ENCODE data around the gene TTYH1. TPM values are rescaled to one million over a fixed set of nuclear protein-coding genes. Genes with fewer than 3 reads are reported as not detected.

The TTYH1 gene
- total and polyA plus RNA-seq, 2 experiments from 2014 or later = 7.0 to 11.0 TPM

DNA sequence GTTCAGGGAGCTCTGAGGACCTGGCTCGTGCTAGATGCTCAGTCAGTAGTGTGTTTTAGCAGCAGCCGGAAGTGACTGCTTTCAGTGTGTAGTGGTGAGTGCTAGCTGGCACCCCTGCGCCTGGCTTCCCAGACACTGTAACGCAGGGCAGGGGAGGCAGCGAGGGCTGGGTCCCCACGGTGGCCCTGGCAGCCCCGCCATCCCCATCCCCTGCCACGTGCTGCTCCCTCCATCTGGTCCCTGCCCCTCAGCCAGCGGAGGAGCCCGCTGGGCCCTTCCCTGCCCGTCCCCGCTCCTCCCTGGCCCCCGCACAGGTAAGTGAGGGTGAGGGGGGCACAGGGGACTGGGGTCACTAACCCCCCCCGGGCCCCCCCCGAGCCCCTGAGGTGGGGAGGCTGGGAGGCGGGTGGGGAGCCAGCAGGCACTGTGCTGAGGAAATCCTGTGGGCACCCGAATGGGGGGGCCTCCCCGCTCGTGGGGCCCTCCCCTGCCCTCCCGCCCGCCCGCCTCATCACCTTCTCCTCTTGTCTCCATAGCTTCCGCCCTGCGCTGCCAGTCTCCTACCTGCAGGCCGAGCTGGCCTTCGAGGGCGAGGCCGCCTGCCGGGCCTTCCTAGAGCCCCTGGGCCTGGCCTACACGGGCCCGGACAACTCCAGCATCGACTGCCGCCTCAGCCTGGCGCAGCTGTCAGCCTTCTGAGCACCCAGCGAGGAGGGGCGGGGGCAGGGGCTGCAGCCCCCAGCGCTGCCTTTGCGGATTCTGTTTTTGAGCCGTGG, 45.2 kb downstream of the TTYH1 start:
- Histone ChIP-seq H3K36me3 (replicated peaks; ENCODE audit: insufficient read depth, low read depth) (no peaks in the 10 kb centered on the region), H3K9me2 (replicated peaks; ENCODE audit: insufficient read depth) (no peaks in the 10 kb centered on the region), H3K27ac (no peak overlapping the region), H3K4me1 (ENCODE audit: insufficient read depth) (peaks cover 12% of the 10 kb centered on the region), H2AFZ (no peak overlapping the region), H3K79me2 (peaks cover 30% of the 10 kb centered on the region), H4K20me1 (ENCODE audit: insufficient read depth, poor library complexity, severe bottlenecking) (peaks cover 29% of the 10 kb centered on the region), H3K9me3 (ENCODE audit: low read depth) (no peaks in the 10 kb centered on the region), H3K27me3 (no peaks in the 10 kb centered on the region), H3K4me2 (no peak overlapping the region), H3K4me3 (no peak overlapping the region)
- WGBS (ENCODE audit: low lambda C conversion rate, missing lambda C conversion rate) = 94% methylated on average over 22 of the region's 39 CpGs
- TF ChIP-seq, protein P1, sequence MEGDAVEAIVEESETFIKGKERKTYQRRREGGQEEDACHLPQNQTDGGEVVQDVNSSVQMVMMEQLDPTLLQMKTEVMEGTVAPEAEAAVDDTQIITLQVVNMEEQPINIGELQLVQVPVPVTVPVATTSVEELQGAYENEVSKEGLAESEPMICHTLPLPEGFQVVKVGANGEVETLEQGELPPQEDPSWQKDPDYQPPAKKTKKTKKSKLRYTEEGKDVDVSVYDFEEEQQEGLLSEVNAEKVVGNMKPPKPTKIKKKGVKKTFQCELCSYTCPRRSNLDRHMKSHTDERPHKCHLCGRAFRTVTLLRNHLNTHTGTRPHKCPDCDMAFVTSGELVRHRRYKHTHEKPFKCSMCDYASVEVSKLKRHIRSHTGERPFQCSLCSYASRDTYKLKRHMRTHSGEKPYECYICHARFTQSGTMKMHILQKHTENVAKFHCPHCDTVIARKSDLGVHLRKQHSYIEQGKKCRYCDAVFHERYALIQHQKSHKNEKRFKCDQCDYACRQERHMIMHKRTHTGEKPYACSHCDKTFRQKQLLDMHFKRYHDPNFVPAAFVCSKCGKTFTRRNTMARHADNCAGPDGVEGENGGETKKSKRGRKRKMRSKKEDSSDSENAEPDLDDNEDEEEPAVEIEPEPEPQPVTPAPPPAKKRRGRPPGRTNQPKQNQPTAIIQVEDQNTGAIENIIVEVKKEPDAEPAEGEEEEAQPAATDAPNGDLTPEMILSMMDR (IDR thresholded peaks at IDR 0.05; ENCODE audit: poor library complexity) = no peak
- TF ChIP-seq EZH2 (IDR thresholded peaks at IDR 0.05; ENCODE audit: borderline replicate concordance) (no peak), EZH2phosphoT487 (IDR thresholded peaks at IDR 0.05; ENCODE audit: low read depth, severe bottlenecking, unreplicated experiment) (no peak)
- no peak for DNase-seq (ENCODE audit: low spot score)

DNA sequence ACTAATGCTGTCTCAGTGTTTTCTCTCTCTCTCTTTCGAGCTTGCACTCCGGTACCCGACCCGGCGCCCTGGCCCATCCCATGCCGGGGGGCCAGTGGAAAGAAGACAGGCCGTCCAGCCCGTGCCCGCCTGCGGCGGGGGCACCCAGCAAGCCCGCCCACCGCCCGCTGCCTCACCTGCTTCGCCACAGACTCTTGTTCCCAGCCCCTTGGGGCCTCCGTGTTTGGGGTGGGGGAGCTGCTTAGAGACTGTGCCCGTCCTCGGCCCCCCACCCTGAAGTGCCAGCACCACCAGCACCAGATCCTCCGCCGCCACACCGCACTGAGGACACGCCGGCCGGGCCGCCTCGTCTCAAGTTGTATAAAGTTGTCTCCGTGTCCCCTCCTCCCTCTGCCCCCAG, 45.9 kb downstream of the TTYH1 start:
- Histone ChIP-seq H3K9me2 (replicated peaks; ENCODE audit: insufficient read depth) (no peaks in the 10 kb centered on the region), H3K79me2 (peaks cover 29% of the 10 kb centered on the region), H3K36me3 (replicated peaks; ENCODE audit: insufficient read depth, low read depth) (no peaks in the 10 kb centered on the region), H3K4me3 (no peak overlapping the region), H4K20me1 (ENCODE audit: insufficient read depth, poor library complexity, severe bottlenecking) (peaks cover 29% of the 10 kb centered on the region), H3K4me2 (no peak overlapping the region), H2AFZ (no peak overlapping the region), H3K4me1 (ENCODE audit: insufficient read depth) (peaks cover 12% of the 10 kb centered on the region), H3K27me3 (no peaks in the 10 kb centered on the region), H3K9me3 (ENCODE audit: low read depth) (no peaks in the 10 kb centered on the region), H3K27ac (peak overlapping the region; percentile 88)
- 92% methylated on average over 13 of the region's 27 CpGs for WGBS (ENCODE audit: low lambda C conversion rate, missing lambda C conversion rate)
- DNase-seq (ENCODE audit: low spot score) = no peak
- TF ChIP-seq, protein P1 (IDR thresholded peaks at IDR 0.05; ENCODE audit: poor library complexity) = no peak
- no peak for TF ChIP-seq EZH2phosphoT487 (IDR thresholded peaks at IDR 0.05; ENCODE audit: low read depth, severe bottlenecking, unreplicated experiment)
- no peak for TF ChIP-seq EZH2 (IDR thresholded peaks at IDR 0.05; ENCODE audit: borderline replicate concordance)

DNA sequence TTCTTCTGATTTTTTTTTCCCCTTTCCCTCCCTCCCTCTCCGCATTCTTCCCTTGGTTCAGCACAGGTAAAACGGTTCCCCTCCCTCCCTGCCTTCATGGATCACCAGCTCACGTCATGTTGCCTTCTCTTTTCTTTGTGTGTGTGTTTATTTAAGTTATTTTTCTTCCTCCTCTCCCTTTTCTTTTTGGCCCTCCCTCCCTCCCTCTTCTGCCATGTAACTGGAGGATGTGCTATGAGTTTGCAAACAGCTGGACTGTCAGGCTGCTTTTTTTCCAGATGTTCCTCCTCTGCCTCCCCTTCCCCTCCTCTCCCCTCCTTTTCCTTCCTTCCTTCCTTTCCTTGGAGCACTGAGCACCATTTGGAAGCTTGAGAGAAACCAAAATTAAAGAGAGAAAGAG, 46.3 kb downstream of the TTYH1 start:
- 20% methylated on average over 1 of the region's 3 CpGs for WGBS (ENCODE audit: low lambda C conversion rate, missing lambda C conversion rate)
- H3K9me3 ChIP-seq (ENCODE audit: low read depth) = no peaks in the 10 kb centered on the region
- H3K4me3 ChIP-seq = no peak overlapping the region
- peak overlapping the region; percentile 91 for H3K4me2 ChIP-seq
- TF ChIP-seq EZH2 (IDR thresholded peaks at IDR 0.05; ENCODE audit: borderline replicate concordance) = no peak
- peaks cover 12% of the 10 kb centered on the region for H3K4me1 ChIP-seq (ENCODE audit: insufficient read depth)
- H3K9me2 ChIP-seq (replicated peaks; ENCODE audit: insufficient read depth) = no peaks in the 10 kb centered on the region
- H3K79me2 ChIP-seq = peaks cover 29% of the 10 kb centered on the region
- H3K27me3 ChIP-seq = no peaks in the 10 kb centered on the region
- peaks cover 29% of the 10 kb centered on the region for H4K20me1 ChIP-seq (ENCODE audit: insufficient read depth, poor library complexity, severe bottlenecking)
- no peak for DNase-seq (ENCODE audit: low spot score)
- H2AFZ ChIP-seq = no peak overlapping the region
- no peaks in the 10 kb centered on the region for H3K36me3 ChIP-seq (replicated peaks; ENCODE audit: insufficient read depth, low read depth)
- H3K27ac ChIP-seq = peak overlapping the region; percentile 88

DNA sequence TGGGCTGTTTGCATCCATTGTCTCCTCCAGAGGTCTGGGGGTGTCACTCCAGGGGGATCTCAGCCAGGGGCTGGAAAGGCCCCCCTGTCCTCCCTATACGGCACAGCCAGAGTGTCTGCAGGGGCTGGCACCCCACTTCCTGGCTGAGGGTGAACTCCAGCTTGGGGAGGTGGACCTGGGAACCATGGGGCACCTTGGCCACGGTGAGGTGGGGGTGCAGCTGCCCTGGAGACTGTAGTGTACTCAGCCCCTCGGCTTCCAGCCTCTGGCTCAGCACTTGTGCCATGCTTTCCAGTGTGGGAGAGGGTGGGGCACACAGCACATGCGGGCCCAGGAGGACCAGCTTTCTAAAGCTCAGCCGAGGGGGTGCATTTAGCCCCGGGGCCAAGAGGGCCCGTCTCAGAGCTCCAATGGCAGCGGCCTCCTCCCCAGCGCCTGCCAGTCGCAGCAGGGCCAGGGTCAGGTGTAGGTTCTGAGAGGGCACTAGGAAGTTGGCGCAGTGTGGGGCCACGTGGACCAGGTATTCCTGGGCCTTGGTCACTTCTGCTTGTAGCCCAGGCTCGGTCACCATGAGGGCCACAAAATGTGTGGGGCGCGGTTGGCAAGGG, 46.9 kb downstream of the TTYH1 start:
- 92% methylated on average over 15 of the region's 15 CpGs for WGBS (ENCODE audit: low lambda C conversion rate, missing lambda C conversion rate)
- Histone ChIP-seq H3K27ac (peak overlapping the region; percentile 88), H4K20me1 (ENCODE audit: insufficient read depth, poor library complexity, severe bottlenecking) (peaks cover 29% of the 10 kb centered on the region), H3K27me3 (no peaks in the 10 kb centered on the region), H3K36me3 (replicated peaks; ENCODE audit: insufficient read depth, low read depth) (no peaks in the 10 kb centered on the region), H2AFZ (no peak overlapping the region), H3K4me2 (peak overlapping the region; percentile 91), H3K4me3 (no peak overlapping the region), H3K4me1 (ENCODE audit: insufficient read depth) (peaks cover 12% of the 10 kb centered on the region), H3K9me2 (replicated peaks; ENCODE audit: insufficient read depth) (no peaks in the 10 kb centered on the region), H3K9me3 (ENCODE audit: low read depth) (no peaks in the 10 kb centered on the region), H3K79me2 (peaks cover 24% of the 10 kb centered on the region)
- no peak for DNase-seq (ENCODE audit: low spot score)
- TF ChIP-seq EZH2phosphoT487 (IDR thresholded peaks at IDR 0.05; ENCODE audit: low read depth, severe bottlenecking, unreplicated experiment) (no peak), EZH2 (IDR thresholded peaks at IDR 0.05; ENCODE audit: borderline replicate concordance) (no peak)
- TF ChIP-seq, protein P1 (IDR thresholded peaks at IDR 0.05; ENCODE audit: poor library complexity) = no peak

All from hepatocyte (in vitro differentiated cells).